ENCODE measurements around the gene TMEM260. TPM values are rescaled to one million over a fixed set of nuclear protein-coding genes. Genes with fewer than 3 reads are reported as not detected.

The TMEM260 gene
- total RNA-seq, 2 donors from 2014 or later: 29.4 to 40.8 TPM

DNA sequence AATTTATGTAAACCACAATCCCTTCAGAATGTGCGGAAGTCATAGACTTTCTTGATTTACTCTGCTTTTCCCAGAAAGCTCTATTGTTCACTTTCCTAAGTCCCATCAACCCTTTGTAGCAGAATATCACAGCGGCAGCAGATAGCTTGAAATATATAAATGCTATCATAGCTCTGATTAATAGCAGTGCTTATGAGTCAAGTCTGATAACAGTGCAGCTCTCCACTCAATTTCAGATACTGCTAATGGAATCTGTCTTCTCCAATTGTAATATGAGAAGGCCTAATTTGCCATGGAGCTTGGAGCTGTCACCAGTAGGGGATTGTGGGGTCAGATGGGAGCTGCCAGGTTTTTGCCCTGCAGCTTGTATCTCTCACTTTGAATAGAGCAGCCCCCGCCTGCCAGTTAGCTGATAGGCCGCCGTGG lies 10.9 kb downstream of the TMEM260 start:
- H3K36me3 ChIP-seq (ENCODE audit: control insufficient read depth, insufficient read depth, low read length): peaks cover 62% of the 10 kb centered on the region
- 67 to 87% methylated on average over 1 to 5 of the region's 5 CpGs for WGBS, 2 experiments (ENCODE audit: insufficient coverage in 1 of 2, insufficient read length in 1 of 2)
- peaks cover 36% of the 10 kb centered on the region for H3K36me3 Mint-ChIP-seq (ENCODE audit: low read depth)
- peaks cover 9% of the 10 kb centered on the region for H3K4me1 ChIP-seq (ENCODE audit: control insufficient read depth, insufficient read depth, low read length)
- no peak overlapping the region for H3K4me3 Mint-ChIP-seq
- H3K9me3 ChIP-seq (ENCODE audit: control insufficient read depth, low read length): no peaks in the 10 kb centered on the region
- DNase-seq: peak; percentile 67
- H3K9ac ChIP-seq (ENCODE audit: extremely low read depth, low read length, poor library complexity, severe bottlenecking): no peak overlapping the region
- H3K4me1 Mint-ChIP-seq: peaks cover 27% of the 10 kb centered on the region
- H3K27ac Mint-ChIP-seq: no peak overlapping the region
- H3K27me3 Mint-ChIP-seq (ENCODE audit: insufficient read depth): no peaks in the 10 kb centered on the region
- no peak overlapping the region for H3K4me3 ChIP-seq (ENCODE audit: low read length)
- H3K9me3 Mint-ChIP-seq: no peaks in the 10 kb centered on the region
- TF ChIP-seq, protein P1, sequence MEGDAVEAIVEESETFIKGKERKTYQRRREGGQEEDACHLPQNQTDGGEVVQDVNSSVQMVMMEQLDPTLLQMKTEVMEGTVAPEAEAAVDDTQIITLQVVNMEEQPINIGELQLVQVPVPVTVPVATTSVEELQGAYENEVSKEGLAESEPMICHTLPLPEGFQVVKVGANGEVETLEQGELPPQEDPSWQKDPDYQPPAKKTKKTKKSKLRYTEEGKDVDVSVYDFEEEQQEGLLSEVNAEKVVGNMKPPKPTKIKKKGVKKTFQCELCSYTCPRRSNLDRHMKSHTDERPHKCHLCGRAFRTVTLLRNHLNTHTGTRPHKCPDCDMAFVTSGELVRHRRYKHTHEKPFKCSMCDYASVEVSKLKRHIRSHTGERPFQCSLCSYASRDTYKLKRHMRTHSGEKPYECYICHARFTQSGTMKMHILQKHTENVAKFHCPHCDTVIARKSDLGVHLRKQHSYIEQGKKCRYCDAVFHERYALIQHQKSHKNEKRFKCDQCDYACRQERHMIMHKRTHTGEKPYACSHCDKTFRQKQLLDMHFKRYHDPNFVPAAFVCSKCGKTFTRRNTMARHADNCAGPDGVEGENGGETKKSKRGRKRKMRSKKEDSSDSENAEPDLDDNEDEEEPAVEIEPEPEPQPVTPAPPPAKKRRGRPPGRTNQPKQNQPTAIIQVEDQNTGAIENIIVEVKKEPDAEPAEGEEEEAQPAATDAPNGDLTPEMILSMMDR (conservative IDR thresholded peaks at IDR 0.05): peak; percentile 54
- peak overlapping the region; percentile 9 for H3K27ac ChIP-seq (ENCODE audit: low read depth, low read length)
- no peaks in the 10 kb centered on the region for H3K27me3 ChIP-seq (ENCODE audit: control insufficient read depth, insufficient read depth, low read length, poor library complexity, severe bottlenecking)

DNA sequence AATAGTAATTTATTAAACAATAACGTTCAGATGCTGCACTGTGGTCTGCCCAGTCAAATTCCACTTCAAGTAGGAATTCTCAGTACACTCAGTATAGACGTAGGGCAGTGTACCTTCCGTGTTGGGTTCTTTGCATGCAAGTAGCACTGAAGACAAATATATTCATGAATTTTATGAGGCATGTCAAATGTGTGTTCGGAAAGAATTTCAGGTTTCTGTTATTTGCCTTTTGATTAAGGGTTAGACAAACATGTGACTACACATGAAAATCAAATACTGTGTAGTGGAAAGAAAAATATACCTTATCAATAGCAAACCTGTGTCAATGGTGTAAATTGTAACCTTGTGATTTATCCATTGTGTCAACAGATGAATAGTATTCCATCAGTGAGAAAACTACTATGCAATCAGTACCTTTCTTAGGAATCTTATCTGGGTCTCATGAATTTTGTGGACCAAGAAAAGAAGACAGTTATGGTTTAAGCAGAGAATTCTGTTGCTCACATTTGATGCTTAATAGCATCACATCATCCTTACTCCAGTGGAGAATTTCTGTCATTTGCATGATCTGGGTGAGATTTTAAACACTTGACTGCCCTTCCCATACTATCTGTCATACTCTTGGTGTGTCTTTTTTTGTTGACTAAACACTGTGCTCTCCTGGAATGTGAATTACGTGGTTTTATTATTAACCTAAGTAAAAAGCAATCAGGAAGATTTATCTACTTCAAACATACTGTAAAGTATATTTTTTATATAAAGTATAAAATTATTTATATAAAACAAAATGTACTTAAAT lies 13.3 kb downstream of the TMEM260 start:
- H3K27me3 Mint-ChIP-seq (ENCODE audit: insufficient read depth): no peaks in the 10 kb centered on the region
- peaks cover 18% of the 10 kb centered on the region for H3K4me1 Mint-ChIP-seq
- no peak overlapping the region for H3K4me3 Mint-ChIP-seq
- H3K36me3 Mint-ChIP-seq (ENCODE audit: low read depth): peaks cover 34% of the 10 kb centered on the region
- peaks cover 50% of the 10 kb centered on the region for H3K36me3 ChIP-seq (ENCODE audit: control insufficient read depth, insufficient read depth, low read length)
- no peaks in the 10 kb centered on the region for H3K9me3 Mint-ChIP-seq
- H3K4me3 ChIP-seq (ENCODE audit: low read length): no peak overlapping the region
- H3K9ac ChIP-seq (ENCODE audit: extremely low read depth, low read length, poor library complexity, severe bottlenecking): no peak overlapping the region
- no peak overlapping the region for H3K27ac ChIP-seq (ENCODE audit: low read depth, low read length)
- H3K4me1 ChIP-seq (ENCODE audit: control insufficient read depth, insufficient read depth, low read length): peaks cover 9% of the 10 kb centered on the region
- WGBS, 2 experiments (ENCODE audit: insufficient coverage in 1 of 2, insufficient read length in 1 of 2): 96 to 100% methylated on average over 4 of the region's 5 CpGs
- H3K27me3 ChIP-seq (ENCODE audit: control insufficient read depth, insufficient read depth, low read length, poor library complexity, severe bottlenecking): no peaks in the 10 kb centered on the region
- no peak for DNase-seq
- H3K9me3 ChIP-seq (ENCODE audit: control insufficient read depth, low read length): no peaks in the 10 kb centered on the region
- no peak overlapping the region for H3K27ac Mint-ChIP-seq
- TF ChIP-seq, protein P1 (conservative IDR thresholded peaks at IDR 0.05): no peak

DNA sequence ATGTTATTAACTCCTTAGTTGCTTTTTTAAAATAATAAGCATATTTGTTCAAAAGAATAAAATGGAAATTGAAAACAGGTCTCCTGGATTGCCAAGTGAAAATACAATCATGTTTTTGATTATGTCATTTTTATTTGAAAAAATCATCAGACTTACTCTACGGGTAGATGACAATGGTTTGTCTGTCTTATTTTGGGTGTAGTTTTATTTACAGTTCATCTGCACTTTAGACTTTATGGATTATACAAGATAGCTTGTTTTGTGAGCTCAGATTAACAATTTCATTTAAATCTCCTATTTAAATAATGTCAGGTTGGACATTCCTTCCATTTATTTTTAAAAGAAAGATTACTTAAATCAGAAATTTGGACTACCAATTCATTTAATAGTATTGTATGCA lies 14.8 kb downstream of the TMEM260 start:
- 100% methylated on average over 1 of the region's 1 CpG; no CpG with 5 or more reads in 1 of the 2 experiments for WGBS, 2 experiments (ENCODE audit: insufficient coverage in 1 of 2, insufficient read length in 1 of 2)
- Mint-ChIP-seq H3K27ac (no peak overlapping the region), H3K36me3 (ENCODE audit: low read depth) (peaks cover 39% of the 10 kb centered on the region), H3K4me3 (no peak overlapping the region), H3K27me3 (ENCODE audit: insufficient read depth) (no peaks in the 10 kb centered on the region), H3K4me1 (peaks cover 18% of the 10 kb centered on the region), H3K9me3 (no peaks in the 10 kb centered on the region)
- H3K9ac ChIP-seq (ENCODE audit: extremely low read depth, low read length, poor library complexity, severe bottlenecking): no peak overlapping the region
- H3K4me1 ChIP-seq (ENCODE audit: control insufficient read depth, insufficient read depth, low read length): peaks cover 9% of the 10 kb centered on the region
- H3K9me3 ChIP-seq (ENCODE audit: control insufficient read depth, low read length): no peaks in the 10 kb centered on the region
- DNase-seq: no peak
- TF ChIP-seq, protein P1 (conservative IDR thresholded peaks at IDR 0.05): no peak
- no peak overlapping the region for H3K4me3 ChIP-seq (ENCODE audit: low read length)
- H3K27me3 ChIP-seq (ENCODE audit: control insufficient read depth, insufficient read depth, low read length, poor library complexity, severe bottlenecking): no peaks in the 10 kb centered on the region
- peaks cover 48% of the 10 kb centered on the region for H3K36me3 ChIP-seq (ENCODE audit: control insufficient read depth, insufficient read depth, low read length)
- no peak overlapping the region for H3K27ac ChIP-seq (ENCODE audit: low read depth, low read length)

Data from endodermal cell (in vitro differentiated cells).